NCI-H2171 (cell line): ENCODE results near the gene A4GNT.

Source experiments
- DNase-seq: peaks from one replicate; lab custom pipeline; 2025; lab: John Stamatoyannopoulos, UW

Gene A4GNT

GRCh38 chr3:138078901-138079344, 53.3 kb downstream of the A4GNT start:
- DNase-seq, result no peak

GRCh38 chr3:138078096-138078495, 54.1 kb downstream of the A4GNT start:
- DNase-seq, result no peak
